ENCODE measurements around the gene SRRM3. TPM values are rescaled to one million over a fixed set of nuclear protein-coding genes. Genes with fewer than 3 reads are reported as not detected.
A peak's percentile ranks its signal among the peaks of the same experiment; 100 is the strongest.

The SRRM3 gene
- total and polyA plus RNA-seq, 2 experiments from 2014 or later = 8.6 to 13.8 TPM

GRCh38 chr7:76231071-76231470 is 29.4 kb downstream of the SRRM3 start:
- Mint-ChIP-seq H3K9me3 (no peaks in the 10 kb centered on the region), H3K36me3 (ENCODE audit: low read depth) (no peaks in the 10 kb centered on the region), H3K27ac (no peak overlapping the region; the same call in 1 of the 2 replicates), H3K27me3 (ENCODE audit: insufficient read depth, low read depth, poor library complexity) (peaks cover 25% of the 10 kb centered on the region), H3K4me1 (peaks cover 41% of the 10 kb centered on the region), H3K4me3 (no peak overlapping the region)
- no peaks in the 10 kb centered on the region for H3K9me2 ChIP-seq (ENCODE audit: insufficient read depth)
- H3K27me3 ChIP-seq (ENCODE audit: insufficient read depth) = no peaks in the 10 kb centered on the region
- peak overlapping the region; percentile 88 for H2AFZ ChIP-seq
- H3K4me3 ChIP-seq = peak overlapping the region; percentile 22
- H3K36me3 ChIP-seq (ENCODE audit: insufficient read depth) = no peaks in the 10 kb centered on the region
- TF ChIP-seq CREB1 (CRISPR knock-in tag; IDR thresholded peaks at IDR 0.05; ENCODE audit: low read depth) (no peak), ZNF114 (CRISPR knock-in tag; IDR thresholded peaks at IDR 0.05) (no peak), EZH2phosphoT487 (IDR thresholded peaks at IDR 0.05; ENCODE audit: unreplicated experiment) (no peak), JUNB (IDR thresholded peaks at IDR 0.05; ENCODE audit: unreplicated experiment) (no peak), EZH2 (IDR thresholded peaks at IDR 0.05; ENCODE audit: low read depth, unreplicated experiment) (no peak), POLR2AphosphoS5 (IDR thresholded peaks at IDR 0.05; ENCODE audit: low read depth) (no peak), NANOG (IDR thresholded peaks at IDR 0.05; ENCODE audit: borderline replicate concordance) (no peak)
- H3K4me2 ChIP-seq = peak overlapping the region; percentile 63
- H3F3A ChIP-seq (replicated peaks; ENCODE audit: low read depth) = peaks cover 31% of the 10 kb centered on the region
- H3K79me2 ChIP-seq (replicated peaks; ENCODE audit: insufficient read depth) = no peaks in the 10 kb centered on the region; the same call in 1 of the 2 replicates
- peaks cover 42% of the 10 kb centered on the region for H3K4me1 ChIP-seq (ENCODE audit: insufficient read depth)
- DNase-seq (ENCODE audit: low spot score) = no peak
- no peaks in the 10 kb centered on the region for H4K20me1 ChIP-seq (replicated peaks; ENCODE audit: insufficient read depth)
- peak overlapping the region; percentile 60; the same call in 1 of the 2 replicates for H3K27ac ChIP-seq (ENCODE audit: low read depth)
- ATAC-seq = no peak

- Mint-ChIP-seq H3K9me3 (no peaks in the 10 kb centered on the region), H3K4me3 (no peak overlapping the region; the same call in 2 of the 3 replicates), H3K27me3 (ENCODE audit: insufficient read depth, low read depth, poor library complexity) (peaks cover 27% of the 10 kb centered on the region), H3K36me3 (ENCODE audit: low read depth) (no peaks in the 10 kb centered on the region), H3K4me1 (peaks cover 46% of the 10 kb centered on the region), H3K27ac (no peak overlapping the region; the same call in 1 of the 2 replicates)
- Histone ChIP-seq H3F3A (replicated peaks; ENCODE audit: low read depth) (peaks cover 31% of the 10 kb centered on the region), H3K36me3 (ENCODE audit: insufficient read depth) (no peaks in the 10 kb centered on the region), H3K9me2 (ENCODE audit: insufficient read depth) (no peaks in the 10 kb centered on the region), H4K20me1 (replicated peaks; ENCODE audit: insufficient read depth) (no peaks in the 10 kb centered on the region), H3K4me2 (peak overlapping the region; percentile 63), H3K4me1 (ENCODE audit: insufficient read depth) (peaks cover 45% of the 10 kb centered on the region), H3K27ac (ENCODE audit: low read depth) (peak overlapping the region; percentile 60; the same call in 1 of the 2 replicates), H3K4me3 (peak overlapping the region; percentile 22), H3K79me2 (replicated peaks; ENCODE audit: insufficient read depth) (no peaks in the 10 kb centered on the region; the same call in 1 of the 2 replicates), H3K27me3 (ENCODE audit: insufficient read depth) (no peaks in the 10 kb centered on the region), H2AFZ (peak overlapping the region; percentile 88)
- DNase-seq (ENCODE audit: low spot score) (peak; percentile 62), ATAC-seq (peak; percentile 24; the same call in 1 of the 3 replicates)
- no peak for TF ChIP-seq JUNB (IDR thresholded peaks at IDR 0.05; ENCODE audit: unreplicated experiment)
- TF ChIP-seq CREB1 (CRISPR knock-in tag; IDR thresholded peaks at IDR 0.05; ENCODE audit: low read depth) = no peak
- no peak for TF ChIP-seq EZH2phosphoT487 (IDR thresholded peaks at IDR 0.05; ENCODE audit: unreplicated experiment)
- no peak for TF ChIP-seq ZNF331 (CRISPR knock-in tag; IDR thresholded peaks at IDR 0.05; ENCODE audit: low read depth)
- TF ChIP-seq EZH2 (IDR thresholded peaks at IDR 0.05; ENCODE audit: low read depth, unreplicated experiment) = no peak
- no peak for TF ChIP-seq ZNF462 (CRISPR knock-in tag; IDR thresholded peaks at IDR 0.05)
- TF ChIP-seq CTCF (conservative IDR thresholded peaks at IDR 0.05; ENCODE audit: low read depth in 2 of 2) = no peak
- TF ChIP-seq POLR2AphosphoS5 (IDR thresholded peaks at IDR 0.05; ENCODE audit: low read depth) = no peak
- no peak for TF ChIP-seq NANOG (IDR thresholded peaks at IDR 0.05; ENCODE audit: borderline replicate concordance)
- no peak for TF ChIP-seq ZNF114 (CRISPR knock-in tag; IDR thresholded peaks at IDR 0.05)
- TF ChIP-seq STAT1 (IDR thresholded peaks at IDR 0.05; ENCODE audit: unreplicated experiment) = no peak
These were observed 29.9 kb downstream of the SRRM3 start for GRCh38 chr7:76231583-76231982.

Measured in GM23338 (cell line).